Smooth muscle cell (in vitro differentiated cells): Measurements from ENCODE around the gene PDZRN3. TPM values are rescaled to one million over a fixed set of nuclear protein-coding genes. Genes with fewer than 3 reads are reported as not detected.
A peak's percentile ranks its signal among the peaks of the same experiment; 100 is the strongest.

Source experiments
- DNase-seq: peaks from one replicate; lab custom pipeline; 2025; ENCODE audit not compliant: unreplicated experiment; lab: John Stamatoyannopoulos, UW
- H2AFZ ChIP-seq: fragments of 200-600 bp; sonication (generic); 2 replicates; pipeline ENCODE4 v1.6.0; 2016; ENCODE audit warnings: antibody characterized with exemption, low read depth, mild to moderate bottlenecking
- H3F3A ChIP-seq: fragments of 200-600 bp; sonication (generic); 2 replicates; pipeline ENCODE4 v1.6.0; 2017; ENCODE audit warnings: antibody characterized with exemption, low read depth
- H3K27ac ChIP-seq: fragments of 200-600 bp; sonication (generic); 2 replicates; pipeline ENCODE4 v1.5.1; 2016; ENCODE audit warnings: low read depth, mild to moderate bottlenecking
- H3K27me3 ChIP-seq: fragments of 200-600 bp; sonication (generic); 2 replicates; pipeline ENCODE4 v1.6.1; 2016; ENCODE audit warnings: low read depth, mild to moderate bottlenecking
- H3K36me3 ChIP-seq: fragments of 200-600 bp; sonication (generic); 2 replicates; pipeline ENCODE4 v1.5.1; 2016; ENCODE audit warnings: low read depth
- H3K4me1 ChIP-seq: fragments of 200-600 bp; sonication (generic); 2 replicates; pipeline ENCODE4 v1.5.1; 2016; ENCODE audit warnings: low read depth
- H3K4me2 ChIP-seq: fragments of 200-600 bp; sonication (generic); 2 replicates; pipeline ENCODE4 v1.6.0; 2016; ENCODE audit warnings: mild to moderate bottlenecking
- H3K4me3 ChIP-seq: fragments of 200-600 bp; sonication (generic); 2 replicates; pipeline ENCODE4 v1.5.1; 2016; ENCODE audit warnings: mild to moderate bottlenecking
- H3K79me2 ChIP-seq: fragments of 200-600 bp; sonication (generic); 2 replicates; pipeline ENCODE4 v1.6.0; 2016; ENCODE audit warnings: low read depth, mild to moderate bottlenecking
- H3K9ac ChIP-seq: fragments of 200-600 bp; sonication (generic); 2 replicates; pipeline ENCODE4 v1.6.0; 2016; ENCODE audit warnings: low read depth
- H3K9me3 ChIP-seq: fragments of 200-600 bp; sonication (generic); replicated peaks from 2 replicates; pipeline ENCODE4 v1.5.1; 2016; ENCODE audit warnings: low read depth
- H4K20me1 ChIP-seq: fragments of 200-600 bp; sonication (generic); 2 replicates; pipeline ENCODE4 v1.6.0; 2016; ENCODE audit warnings: low read depth
- CTCF ChIP-seq: fragments of 200-600 bp; sonication (generic); IDR thresholded peaks from 2 replicates; pipeline ENCODE4 v1.5.1; 2017; ENCODE audit warnings: borderline replicate concordance, mild to moderate bottlenecking, antibody characterized with exemption; ENCODE audit not compliant: insufficient read depth, poor library complexity, severe bottlenecking
- WGBS: methylation state at CpG from one replicate; pipeline ENCODE4 v1.1.7; 2016; ENCODE audit warnings: low lambda C conversion rate; 5-methylcytosine and 5-hydroxymethylcytosine counted together
- polyA plus RNA-seq: library from polyadenylated mRNA; unstranded; fragments of >200 nt; fragmentation: Nextera tagmentation; extraction: Ambion mirVana; gene quantifications from 2 replicates; pipeline ENCODE4 v1.2.1, GENCODE V29; 2016
- total RNA-seq: library from RNA; depleted of rRNA; stranded (reverse); fragments of >200 nt; gene quantifications from 2 replicates; pipeline ENCODE4 v1.2.3, GENCODE V29; 2014

PDZRN3 gene
- total and polyA plus RNA-seq, 2 experiments from 2014 or later, result 99.5 to 128 TPM

- H2AFZ ChIP-seq, result no peak overlapping the region
- H3K9ac ChIP-seq, result no peak overlapping the region
- peaks cover 4% of the 10 kb centered on the region for H3K4me1 ChIP-seq
- peaks cover 100% of the 10 kb centered on the region for H4K20me1 ChIP-seq
- no peaks in the 10 kb centered on the region for H3F3A ChIP-seq
- TF ChIP-seq CTCF, result no peak
- no peak overlapping the region for H3K4me2 ChIP-seq
- H3K36me3 ChIP-seq, result no peaks in the 10 kb centered on the region
- WGBS, result 93% methylated on average over 13 of the region's 13 CpGs
- H3K27ac ChIP-seq, result no peak overlapping the region
- peaks cover 99% of the 10 kb centered on the region for H3K79me2 ChIP-seq
- no peak overlapping the region for H3K4me3 ChIP-seq
- DNase-seq, result no peak
- H3K27me3 ChIP-seq, result no peaks in the 10 kb centered on the region
- no peaks in the 10 kb centered on the region for H3K9me3 ChIP-seq
These were observed 126.9 kb downstream of the PDZRN3 start for GRCh38 chr3:73497646-73498406.

- Histone ChIP-seq H3K9me3 (no peaks in the 10 kb centered on the region), H3K36me3 (no peaks in the 10 kb centered on the region), H3K27me3 (no peaks in the 10 kb centered on the region), H3K4me2 (peak overlapping the region; percentile 9), H4K20me1 (peaks cover 100% of the 10 kb centered on the region), H3K4me1 (peaks cover 13% of the 10 kb centered on the region), H2AFZ (no peak overlapping the region), H3F3A (no peaks in the 10 kb centered on the region), H3K9ac (no peak overlapping the region), H3K27ac (peak overlapping the region; percentile 2), H3K79me2 (peaks cover 82% of the 10 kb centered on the region), H3K4me3 (no peak overlapping the region)
- DNase-seq, result no peak
- 58% methylated on average over 7 of the region's 7 CpGs for WGBS
- TF ChIP-seq CTCF, result no peak
These were observed 131.0 kb downstream of the PDZRN3 start for GRCh38 chr3:73493543-73494308.

- Histone ChIP-seq H3K9me3 (no peaks in the 10 kb centered on the region), H3K4me2 (no peak overlapping the region), H3K4me3 (no peak overlapping the region), H3K27ac (no peak overlapping the region), H4K20me1 (peaks cover 100% of the 10 kb centered on the region), H3F3A (no peaks in the 10 kb centered on the region), H3K27me3 (no peaks in the 10 kb centered on the region), H3K9ac (no peak overlapping the region), H3K79me2 (peaks cover 82% of the 10 kb centered on the region), H2AFZ (no peak overlapping the region), H3K36me3 (no peaks in the 10 kb centered on the region), H3K4me1 (peaks cover 13% of the 10 kb centered on the region)
- DNase-seq, result no peak
- no peak for TF ChIP-seq CTCF
- WGBS, result 58% methylated on average over 5 of the region's 5 CpGs
These were observed 132.6 kb downstream of the PDZRN3 start for GRCh38 chr3:73492186-73492585.
